GM21381 (cell line): ENCODE data around the gene DAZAP2.

ENCODE experiments used
- ATAC-seq: cut with Tn5 transposase; IDR thresholded peaks from one replicate; pipeline ENCODE4 v1.9.1; 2021; ENCODE audit warnings: mild to moderate bottlenecking, moderate library complexity; ENCODE audit not compliant: unreplicated experiment

DAZAP2 gene

GRCh38 chr12:51238510-51239334, at the start of gene DAZAP2:
DAZAP2 (plus strand) TSS chr12:51238826; CDS start chr12:51238908, 82 bp downstream.
- peak; percentile 90 for ATAC-seq

DNA sequence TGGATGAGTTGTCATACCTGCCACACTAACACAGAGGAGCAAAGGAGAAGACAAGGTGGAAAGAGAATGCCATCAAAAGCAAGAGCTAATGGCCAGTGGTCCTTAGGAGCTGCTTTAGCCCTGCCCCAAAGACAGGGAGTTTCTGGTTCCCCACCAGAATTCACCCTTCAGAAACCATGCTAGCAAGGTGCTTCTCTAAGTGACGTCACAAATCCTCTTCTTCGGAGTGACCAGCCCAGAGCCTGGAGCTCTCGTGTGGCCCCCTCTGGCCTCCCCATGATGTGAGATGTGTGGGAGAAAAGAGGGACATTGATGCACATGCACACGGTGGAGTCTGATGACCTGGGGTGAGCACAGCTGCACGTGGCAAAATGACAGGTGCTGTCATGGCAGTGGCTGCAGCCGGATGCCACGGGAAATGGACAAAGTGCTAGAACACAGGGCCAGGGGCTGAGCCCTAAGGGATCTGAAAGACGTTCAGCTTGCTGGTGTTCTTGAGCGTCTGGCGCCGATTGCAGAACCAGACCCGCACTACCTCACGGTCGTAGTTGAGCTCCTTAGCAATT, 48.8 kb upstream of the DAZAP2 start:
- no peak for ATAC-seq

DNA sequence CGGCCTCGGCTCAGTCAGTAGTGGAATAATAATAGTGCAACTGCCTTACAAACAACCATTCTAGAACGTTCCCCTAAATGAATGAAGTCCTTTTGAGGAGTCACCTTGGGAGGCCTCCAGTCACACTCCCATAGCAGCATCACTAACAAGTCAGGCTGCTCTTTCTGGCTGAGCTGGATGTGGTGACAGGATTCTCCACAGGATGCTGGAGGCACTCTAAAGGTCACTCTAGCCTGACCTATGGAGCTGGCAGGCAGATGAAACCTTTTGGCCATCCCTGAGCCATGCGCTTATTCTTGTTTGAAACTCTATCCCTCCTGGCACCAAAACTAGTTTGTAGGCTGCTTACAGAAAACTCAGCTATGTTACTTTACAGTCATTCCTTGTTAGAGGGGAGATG, 47.8 kb upstream of the DAZAP2 start:
- ATAC-seq = no peak

- ATAC-seq = no peak
Observed at GRCh38 chr12:51191516-51192283, 46.9 kb upstream of the DAZAP2 start.

DNA sequence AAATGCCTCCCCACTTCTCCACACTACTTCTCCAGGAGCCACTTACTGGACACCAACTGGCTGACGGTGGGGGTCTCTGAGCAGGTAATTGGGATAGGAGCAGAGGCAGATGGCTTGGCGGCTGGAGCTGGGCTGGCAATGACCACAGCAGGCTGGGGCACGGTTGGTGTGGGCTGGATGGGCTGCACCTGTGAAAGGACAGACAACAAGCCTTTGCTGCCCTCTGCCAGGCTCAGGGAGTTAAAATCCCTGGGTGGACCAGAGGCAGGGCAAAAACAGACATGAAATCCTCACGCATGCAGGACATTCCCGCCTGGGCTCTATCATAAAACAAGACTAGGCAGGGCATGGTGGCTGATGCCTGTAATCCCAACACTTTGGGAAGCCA, 46.3 kb upstream of the DAZAP2 start:
- no peak for ATAC-seq

GRCh38 chr12:51195841-51196240, 42.8 kb upstream of the DAZAP2 start:
- no peak for ATAC-seq

- no peak for ATAC-seq
Observed at GRCh38 chr12:51196547-51196946, 42.1 kb upstream of the DAZAP2 start.

DNA sequence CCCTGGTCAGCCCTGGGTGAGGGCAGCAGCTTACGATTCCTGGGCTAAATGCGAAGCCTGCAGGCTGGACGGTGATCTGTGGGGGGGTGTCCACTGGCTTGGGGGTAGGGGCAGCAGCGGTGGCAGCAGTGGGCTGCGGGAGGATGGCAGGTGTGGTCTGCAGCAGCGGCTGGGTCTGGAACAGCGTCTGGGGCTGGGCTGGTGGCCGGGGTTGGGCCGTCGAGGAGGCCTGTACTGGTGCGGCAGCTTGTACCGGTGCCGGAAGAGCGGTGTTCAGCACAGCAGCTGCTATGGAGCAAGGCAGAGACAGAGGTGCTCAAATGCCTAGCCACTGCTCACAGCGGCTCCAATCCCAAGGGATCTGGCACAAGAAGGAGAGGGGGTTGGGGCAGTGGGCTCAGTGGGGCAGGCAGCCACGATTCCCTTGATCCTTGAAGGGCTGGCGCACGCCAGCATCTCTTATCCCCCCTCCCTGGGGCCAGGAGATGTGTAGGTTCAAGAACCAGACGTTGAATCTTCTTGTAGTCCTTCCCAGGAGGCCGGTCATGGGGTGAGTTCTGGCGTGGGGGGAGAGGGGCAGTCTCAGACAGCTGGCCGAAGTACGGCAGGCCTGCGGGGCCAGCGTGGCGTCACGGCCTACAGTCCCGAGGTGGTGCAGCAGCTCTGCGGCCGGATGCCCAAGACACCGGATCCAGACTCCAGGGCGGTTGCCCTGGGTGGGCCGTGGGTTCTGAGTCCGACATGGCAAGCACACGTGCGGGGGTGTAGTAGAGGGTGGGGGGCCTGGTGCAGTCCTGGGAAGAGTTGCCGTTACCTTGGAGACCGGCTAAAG, 40.7 kb upstream of the DAZAP2 start:
- no peak for ATAC-seq

DNA sequence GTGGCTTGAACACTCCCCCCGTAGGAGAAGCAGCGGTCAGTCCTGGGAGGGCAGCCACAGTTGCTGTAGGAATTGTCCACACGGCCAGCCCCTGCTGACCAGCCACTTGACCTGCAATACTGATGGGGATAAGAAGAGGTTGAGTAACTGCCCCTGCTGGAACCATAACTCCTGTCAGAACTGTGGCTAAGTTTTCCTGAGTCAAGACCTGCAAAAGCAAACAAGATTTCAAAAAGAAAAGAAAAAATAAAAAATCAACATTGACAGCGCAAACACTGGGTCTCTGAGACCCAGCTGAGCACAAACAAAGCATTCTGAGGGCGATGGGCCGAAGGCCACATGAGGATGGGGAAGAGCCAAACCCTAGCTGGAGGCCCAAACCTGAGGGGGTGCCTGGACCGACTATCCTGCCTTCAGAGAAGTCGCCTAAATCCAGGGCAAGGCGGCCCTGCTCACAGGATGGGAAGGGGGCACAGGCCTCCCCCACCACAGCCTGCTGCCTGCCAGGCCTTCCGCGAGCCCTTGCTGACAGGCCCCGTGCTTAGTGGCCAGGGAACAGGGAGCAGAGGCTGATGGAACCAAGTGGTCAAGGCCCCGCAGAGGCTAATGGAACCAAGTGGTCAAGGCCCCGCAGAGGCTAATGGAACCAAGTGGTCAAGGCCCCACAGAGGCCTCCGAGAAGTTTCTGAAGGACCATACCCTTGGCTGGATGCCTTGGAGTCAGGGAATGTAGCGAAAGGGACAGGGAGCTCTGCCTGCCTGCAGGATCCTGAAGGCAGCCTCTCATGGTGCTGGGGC, 39.9 kb upstream of the DAZAP2 start:
- no peak for ATAC-seq

GRCh38 chr12:51199366-51199945, 39.2 kb upstream of the DAZAP2 start:
- no peak for ATAC-seq

GRCh38 chr12:51200156-51200555, 38.5 kb upstream of the DAZAP2 start:
- no peak for ATAC-seq

DNA sequence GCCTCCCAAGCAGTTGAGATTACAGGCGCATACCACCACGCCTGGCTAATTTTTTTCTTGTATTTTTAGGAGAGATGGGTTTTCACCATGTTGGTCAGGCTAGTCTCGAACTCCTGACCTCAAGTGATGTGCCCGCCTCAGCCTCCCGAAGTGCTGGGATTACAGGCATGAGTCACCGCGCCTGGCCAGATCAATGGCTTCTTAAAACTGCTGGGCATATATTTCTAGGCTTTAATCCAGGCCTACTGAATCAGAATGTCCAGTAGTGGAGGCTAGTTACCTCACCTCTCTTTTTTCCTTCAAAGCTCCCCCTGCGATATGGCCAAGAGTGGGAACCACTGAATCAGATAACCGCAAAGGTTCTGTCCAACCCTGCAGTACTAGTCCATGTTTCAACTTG, 37.8 kb upstream of the DAZAP2 start:
- ATAC-seq = no peak

DNA sequence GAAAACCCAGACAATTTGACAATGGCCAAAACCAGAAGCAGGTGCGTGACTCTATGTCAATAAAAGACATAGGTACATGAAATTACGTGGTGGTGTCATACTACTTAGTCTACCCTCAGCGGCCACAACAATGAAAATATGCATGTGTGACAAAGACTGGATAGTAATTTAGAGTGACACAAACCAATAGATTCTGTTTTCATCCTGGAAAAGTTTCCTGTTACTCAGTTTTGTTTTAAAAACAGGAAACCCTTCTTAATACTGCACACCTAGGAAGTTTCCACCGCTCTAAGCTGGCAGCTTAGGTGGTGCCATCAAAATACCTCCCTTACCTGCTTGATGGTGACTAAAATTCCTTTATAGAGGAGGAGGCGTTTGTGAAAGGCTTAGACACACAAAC, 35.9 kb upstream of the DAZAP2 start:
- no peak for ATAC-seq

DNA sequence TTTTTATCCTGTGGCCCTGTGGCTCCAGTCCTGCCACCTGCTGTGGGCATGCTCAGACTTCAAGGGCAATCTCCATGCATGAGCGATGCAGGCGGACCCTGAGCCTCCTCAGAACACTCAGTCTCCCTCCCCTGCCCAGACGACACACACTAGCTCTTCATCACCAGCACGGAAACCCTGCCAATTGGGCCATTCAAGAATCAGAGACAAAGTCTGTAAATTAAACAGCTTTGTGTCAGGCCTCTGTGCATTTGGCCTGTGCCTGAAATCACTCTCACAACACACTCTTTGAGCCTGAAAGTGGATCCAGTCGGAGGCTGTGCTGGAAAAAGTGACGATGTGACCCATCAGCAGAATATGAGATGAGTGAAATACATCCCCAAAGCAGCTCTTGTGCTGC, 33.3 kb upstream of the DAZAP2 start:
- no peak for ATAC-seq

DNA sequence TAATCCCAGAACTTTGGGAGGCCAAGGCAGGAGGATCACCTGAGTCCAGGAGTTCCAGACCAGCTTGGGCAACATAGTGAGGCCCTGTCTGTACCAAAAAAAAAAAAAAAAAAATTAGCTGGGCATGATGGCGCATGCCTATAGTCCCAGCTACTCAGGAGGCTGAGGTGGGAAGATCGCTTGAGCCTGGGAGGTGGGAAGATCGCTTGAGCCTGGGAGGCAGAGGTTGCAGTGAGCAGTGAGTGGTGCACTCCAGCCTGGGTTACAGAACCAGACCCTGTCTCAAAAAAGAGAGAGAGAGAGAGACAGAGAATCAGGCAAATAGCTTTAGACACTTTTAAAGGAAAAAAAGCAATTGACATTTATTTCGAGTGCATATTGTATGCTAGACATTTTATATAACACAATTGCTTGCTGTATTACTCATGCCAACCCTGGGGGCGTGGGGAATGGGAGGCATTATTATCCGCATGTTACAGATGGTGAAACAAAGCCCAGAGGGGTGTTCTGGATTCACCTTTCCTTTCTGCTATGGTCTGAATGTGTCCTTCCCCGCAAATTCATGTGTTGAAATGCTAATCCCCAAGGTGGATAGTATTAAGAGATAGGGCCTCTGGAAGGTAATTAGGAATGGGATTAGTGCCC, 30.5 kb upstream of the DAZAP2 start:
- ATAC-seq = no peak

- no peak for ATAC-seq
Observed at GRCh38 chr12:51209259-51209658, 29.4 kb upstream of the DAZAP2 start.

DNA sequence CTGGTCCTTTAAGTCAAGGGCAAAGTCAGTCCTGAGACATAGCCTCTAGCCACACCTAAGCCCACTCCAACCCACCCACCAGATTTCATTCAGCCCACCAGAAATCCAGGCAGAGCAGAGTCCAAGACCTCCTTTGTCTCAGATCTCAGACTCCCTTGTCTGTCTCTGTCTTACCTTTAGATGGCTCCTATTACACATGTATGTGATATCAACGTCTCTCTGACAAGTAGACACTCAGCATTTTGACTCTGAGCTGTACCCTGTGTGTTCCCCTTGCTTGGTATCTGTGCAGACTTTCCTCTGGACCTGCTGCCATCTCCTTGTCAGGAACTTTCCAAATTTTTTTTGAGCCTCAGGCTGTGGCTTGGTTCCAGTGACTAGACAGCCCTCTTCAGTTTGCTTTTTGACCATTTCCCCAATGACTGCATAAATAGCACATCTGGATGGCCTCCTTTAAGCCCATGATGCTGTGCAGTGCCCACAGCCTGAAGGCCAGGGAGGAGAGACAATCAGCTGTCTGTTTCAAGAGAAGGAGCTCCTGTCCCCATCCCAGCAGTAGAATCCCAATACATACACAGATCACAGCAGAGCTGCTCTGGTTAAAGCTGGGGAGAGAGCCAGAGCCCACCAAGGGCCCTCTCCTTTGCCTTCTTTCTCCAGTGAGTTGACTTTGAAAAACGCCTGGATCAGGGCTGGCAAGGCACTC, 27.8 kb upstream of the DAZAP2 start:
- ATAC-seq = no peak

GRCh38 chr12:51214895-51215294, 23.7 kb upstream of the DAZAP2 start:
- ATAC-seq = no peak

DNA sequence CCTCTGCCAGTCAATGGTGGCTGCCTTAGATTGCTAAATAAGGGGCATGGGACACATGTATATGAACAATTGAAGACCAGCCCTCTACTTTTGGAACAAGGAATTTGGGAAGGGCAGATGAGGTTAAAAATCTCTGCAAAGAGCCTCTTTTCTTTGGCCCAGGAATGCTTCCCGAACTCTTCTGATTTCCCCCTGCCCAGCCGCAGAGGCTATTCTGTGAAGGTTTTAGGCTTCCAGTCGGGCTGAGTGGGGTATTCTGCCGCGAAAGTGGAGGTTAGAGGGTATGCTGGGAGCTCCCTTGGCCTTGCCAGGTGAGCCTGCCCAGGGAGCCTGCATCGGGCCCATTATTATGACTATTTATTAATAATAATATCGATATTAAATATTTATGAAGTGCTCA, 22.0 kb upstream of the DAZAP2 start:
- no peak for ATAC-seq
